Activated CD4-positive, CD25-positive, alpha-beta regulatory T cell treated with anti-CD3 and anti-CD28 coated beads, Interleukin-2, amount 50 U/mL, for 72 hours (primary cell): Measurements from ENCODE around the gene WDR62.
A peak's percentile ranks its signal among the peaks of the same experiment; 100 is the strongest.
"Not testable (repeated sequence)": the region's sequence is repeated elsewhere in the genome, so short reads cannot be mapped to it uniquely, and the experiment has no call there.

Experiments
- DNase-seq: peaks from one replicate; pipeline ENCODE4 v3.0.0; 2021

The WDR62 gene

DNA sequence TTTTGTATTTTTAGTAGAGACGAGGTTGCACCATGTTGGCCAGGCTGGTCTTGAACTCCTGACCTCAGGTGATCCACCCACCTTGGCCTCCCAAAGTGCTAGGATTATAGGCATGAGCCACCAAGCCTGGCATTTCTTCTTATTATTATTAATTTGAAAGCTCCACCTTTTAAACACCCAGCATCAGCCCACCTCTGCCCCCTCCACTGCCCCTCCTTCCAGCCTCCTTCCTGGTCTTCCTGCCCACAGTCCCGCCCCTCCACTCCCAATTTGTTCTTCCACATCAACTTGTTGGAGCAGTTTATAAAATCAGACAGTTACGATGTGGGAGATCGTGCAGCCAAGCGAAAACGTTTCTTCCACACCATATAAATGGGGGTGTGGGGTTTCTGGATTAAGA, 14.2 kb upstream of the WDR62 start:
- no peak for DNase-seq

DNA sequence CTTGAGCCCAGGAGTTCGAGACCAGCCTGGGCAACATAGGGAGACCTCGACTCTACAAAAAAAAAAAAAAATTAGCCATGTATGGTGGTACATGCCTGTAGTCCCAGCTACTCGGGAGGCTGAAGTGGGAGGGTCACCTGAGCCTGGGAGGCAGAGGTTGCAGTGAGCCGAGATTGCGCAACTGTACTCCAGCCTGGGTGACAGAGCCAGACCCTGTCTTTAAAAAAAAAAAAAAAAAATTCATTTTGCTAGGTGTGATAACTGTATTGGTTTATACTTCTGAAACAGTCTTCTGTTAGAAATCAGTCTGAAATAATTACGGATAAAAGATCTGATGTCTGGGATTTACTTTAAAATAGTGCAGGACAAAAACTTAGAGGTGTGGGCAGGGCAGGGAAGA, 13.6 kb upstream of the WDR62 start:
- not testable (repeated sequence) for DNase-seq

DNA sequence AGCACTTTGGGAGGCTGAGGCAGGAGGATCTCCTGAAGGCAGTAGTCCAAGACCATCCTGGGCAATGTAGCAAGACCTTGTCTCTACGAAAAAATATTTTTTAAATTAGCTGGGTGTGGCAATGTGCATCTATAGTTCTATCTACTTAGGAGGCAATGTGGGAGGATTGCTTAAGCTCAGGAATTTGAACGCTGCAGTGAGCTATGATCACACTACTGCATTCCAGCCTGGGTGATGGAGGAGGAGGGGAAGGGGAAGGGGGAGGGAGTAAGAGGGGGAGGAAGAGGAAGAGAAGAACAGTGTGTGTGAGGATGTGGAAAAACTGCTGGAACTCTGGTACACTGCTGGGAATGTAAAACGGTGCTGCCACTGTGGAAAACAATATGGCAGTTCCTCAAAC, 12.9 kb upstream of the WDR62 start:
- DNase-seq, result no peak

DNA sequence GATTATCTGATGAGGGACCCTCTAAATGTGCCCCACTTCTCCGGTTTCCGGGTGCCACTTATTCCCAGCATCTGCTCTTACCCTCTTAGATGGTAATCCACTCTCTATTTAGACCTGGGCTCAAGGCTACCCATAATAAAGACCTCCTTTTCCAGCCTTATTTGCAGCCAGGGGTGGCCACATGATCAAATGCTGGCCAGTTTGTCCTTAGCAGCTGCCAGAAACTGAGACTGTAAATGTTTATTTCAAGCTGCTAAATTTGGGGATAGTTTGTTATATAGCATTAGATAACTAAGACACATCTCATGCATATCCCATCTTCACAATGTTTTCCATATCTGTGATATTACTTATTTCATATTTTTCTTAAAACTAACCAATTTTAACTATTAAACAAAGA, 10.7 kb upstream of the WDR62 start:
- no peak for DNase-seq

DNA sequence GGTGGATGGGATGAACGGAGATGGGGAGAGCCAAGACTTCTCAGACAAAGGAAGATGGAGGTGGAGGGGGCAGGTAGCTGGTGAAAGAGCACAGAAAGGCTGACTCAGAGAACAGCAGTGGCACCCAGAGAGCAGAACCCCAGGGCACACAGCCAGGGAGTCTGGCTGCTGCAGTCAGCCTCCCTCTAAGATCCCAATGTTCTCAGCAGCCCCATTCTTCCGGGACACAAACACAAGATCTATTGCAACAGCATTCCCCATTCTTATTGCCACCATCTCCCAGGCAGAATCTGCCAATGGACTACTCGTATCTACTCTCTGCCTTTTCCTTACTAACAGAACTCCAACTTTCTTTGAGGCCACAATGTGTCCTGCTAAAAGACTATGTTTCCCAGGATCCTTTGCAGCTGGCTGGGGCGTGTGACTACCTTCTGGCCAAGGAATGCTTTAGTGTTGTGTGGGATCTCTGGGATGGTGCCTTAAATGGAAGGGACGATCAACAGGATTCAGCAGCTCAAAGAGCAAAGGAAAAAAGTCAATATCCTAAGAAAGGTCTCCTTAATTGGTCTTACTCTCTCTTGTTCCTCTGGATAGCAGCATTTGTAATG, 8.2 kb upstream of the WDR62 start:
- DNase-seq, result no peak

DNA sequence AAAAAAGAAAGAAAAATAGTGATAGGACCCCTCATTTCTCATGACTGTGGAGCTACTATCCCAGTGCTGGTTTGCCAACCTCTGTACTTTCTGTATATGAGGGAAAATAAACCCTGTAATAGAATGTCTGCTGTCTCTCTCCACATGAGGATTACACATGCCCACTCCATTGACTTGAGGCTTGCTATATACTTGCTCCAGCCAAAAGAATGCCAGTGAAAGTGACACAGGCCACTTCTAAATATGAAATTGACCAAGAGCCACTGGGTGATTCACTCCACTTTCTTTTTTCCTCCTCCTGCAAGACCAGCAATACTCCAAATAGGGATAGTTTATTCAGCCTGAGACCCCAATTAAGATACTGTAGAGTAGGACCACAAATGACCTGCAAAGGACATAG, 6.9 kb upstream of the WDR62 start:
- DNase-seq, result no peak

DNA sequence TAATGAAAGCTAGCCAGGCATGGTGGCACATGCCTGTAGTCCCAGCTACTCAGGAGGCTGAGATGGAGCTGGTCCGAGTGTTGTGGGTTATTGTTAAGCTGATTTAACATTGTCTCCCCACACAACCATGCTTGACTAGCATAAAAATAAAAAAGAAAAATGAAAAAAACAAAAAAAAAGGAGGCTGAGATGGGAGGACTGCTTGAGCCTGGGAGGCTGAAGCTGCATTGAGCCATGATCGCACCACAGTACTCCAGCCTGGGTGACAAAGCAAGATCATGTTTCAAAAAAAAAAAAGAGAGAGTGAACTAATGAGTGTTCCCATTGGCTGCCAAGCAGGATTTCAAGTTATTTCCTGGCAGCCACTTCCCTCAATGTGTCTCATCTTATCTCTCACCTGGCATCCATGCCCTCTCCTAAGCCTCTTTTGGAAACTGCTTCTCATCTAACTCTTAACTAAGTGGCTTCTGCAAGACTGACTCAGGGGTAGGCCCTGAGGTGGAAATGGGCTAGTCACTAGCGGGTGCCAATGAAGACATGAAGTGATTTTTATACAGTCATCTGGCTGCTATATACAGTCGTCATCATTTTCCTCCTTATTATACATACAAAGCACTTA, 5.5 kb upstream of the WDR62 start:
- DNase-seq, result no peak

DNA sequence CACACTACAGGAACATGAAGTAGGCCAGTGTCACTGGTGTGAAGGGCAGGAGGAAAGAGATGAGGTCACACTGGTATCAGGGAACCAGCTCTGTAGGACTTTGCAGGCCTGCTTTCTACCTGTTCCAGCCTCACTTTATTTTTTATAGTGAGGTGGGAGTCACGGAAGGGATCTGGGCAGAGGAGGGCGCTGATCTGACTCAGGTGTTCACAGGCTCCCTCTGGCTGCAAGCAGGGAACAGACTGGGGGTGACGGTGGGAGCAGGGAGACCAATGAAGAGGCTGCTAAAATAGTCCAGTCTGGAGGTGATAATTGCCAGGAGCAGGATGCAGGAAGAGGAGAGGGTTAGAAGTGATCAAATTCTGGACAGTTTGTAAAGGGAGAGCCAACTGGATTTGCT, 3.5 kb upstream of the WDR62 start:
- no peak for DNase-seq

DNA sequence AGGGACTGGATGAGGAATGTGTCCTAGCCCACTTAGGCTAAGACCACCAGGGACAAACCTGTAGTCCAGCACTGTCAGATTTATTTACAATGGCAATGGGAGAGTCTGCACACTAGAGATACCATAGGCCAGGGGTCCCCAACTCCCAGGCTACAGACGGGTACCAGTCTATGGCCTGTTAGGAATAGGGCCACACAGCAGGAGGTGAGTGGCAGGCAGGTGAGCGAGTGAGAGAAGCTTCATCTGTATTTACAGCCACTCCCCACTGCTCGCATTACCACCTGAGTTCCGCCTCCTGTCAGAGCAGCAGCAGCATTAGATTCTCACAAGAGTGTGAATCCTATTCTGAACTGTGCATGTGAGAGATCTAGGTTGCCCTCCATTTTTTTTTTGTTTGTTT, 3.1 kb upstream of the WDR62 start:
- no peak for DNase-seq

DNA sequence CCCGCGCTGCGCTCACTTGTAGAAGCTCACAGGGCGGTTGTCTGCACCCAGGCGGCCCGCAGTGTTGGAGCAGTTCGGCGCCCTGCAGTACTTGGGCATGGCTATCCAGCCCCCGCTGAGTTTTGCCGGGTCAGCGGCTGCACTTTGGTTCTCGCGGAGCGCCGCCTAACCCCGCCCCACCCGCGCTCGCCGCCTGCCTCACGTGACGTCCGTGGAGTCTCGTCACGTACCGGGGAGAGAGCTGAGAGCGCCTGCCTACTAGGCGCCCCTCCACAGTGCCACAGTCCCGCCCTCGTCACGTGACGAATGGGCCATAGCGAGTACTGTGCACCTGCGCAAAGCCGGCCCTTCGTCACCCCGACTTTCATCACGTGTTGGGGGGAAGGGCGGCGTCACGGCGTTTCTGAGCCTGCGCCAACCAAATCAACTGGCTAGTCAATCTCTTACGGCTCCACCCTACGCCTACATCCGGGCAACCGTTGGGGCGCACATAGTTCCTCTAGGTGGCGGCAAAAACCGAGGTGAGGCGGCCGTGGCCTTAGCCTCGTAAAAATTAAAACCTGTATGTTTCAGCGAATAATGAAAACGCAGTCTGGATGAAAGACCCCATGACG, 471 bp upstream of the WDR62 start, which contains the start of gene THAP8:
THAP8 (minus strand) TSS at position 167 of the 614 bp plus-strand sequence; CDS start at position 99, 68 bp downstream.
- DNase-seq, result peak; percentile 99

DNA sequence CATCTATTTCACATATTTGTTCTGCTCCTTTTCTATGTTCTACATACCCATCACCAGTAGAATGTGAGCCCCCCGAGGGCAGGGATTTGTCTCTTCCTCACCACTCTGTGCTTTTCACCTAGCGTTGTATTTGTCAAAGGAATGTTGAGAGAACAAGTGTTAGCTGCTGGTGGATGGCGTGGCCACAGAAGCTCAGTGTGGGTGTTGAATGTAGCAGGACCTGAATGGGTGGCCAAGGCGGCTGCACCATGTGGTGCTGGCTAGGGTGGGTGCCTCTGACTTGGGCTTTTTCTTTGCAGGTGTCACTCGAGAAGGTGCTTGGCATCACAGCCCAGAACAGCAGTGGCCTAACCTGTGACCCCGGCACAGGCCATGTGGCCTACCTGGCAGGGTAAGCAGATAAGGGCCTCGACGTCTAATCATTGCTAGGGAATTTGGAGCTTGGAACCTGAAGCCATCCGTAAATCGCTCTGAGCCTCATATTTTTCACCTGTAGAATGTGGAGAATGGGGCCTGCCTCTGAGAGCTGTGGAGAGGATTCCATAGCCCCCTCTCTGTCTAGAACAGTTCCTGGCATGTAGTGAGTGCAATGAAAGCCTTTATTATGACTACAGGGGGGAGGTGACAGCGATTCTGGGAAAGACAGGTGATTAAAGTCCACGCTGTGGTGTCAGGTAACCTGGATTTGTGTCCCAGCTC, 3.9 kb downstream of the WDR62 start:
- DNase-seq, result no peak

DNA sequence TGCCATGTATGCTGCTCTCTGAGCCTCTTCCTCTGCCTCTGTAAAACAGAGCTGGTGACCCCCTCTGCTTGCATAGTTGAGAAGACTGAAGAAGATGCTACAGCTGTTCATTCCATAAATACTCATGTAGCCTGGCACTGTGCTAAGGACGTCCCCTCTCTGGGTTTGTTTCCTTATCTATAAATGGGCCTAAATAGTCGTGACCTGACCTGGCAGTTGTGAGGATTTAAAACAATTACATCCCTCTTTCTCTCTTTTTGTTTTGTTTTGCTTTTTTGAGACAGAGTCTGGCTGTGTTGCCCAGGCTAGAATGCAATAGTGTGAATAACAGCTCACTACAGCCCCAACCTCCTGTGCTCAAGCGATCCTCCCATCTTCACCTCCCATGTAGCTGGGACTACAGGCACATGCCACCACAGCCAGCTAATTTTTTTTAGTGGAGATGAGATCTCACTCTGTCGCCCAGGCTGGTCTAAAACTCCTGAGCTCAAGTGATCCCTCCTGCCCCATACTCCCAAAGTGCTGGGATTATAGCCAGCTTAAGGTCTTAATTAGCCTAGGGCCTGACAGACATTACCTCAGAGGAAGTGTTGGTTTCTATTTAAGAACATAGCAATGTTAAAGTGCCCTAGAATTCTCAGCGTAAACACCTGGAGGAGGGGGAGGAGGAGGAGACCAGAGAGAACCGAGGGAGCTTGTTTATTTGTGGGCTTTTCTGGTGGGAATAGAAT, 4.6 kb downstream of the WDR62 start:
- DNase-seq, result no peak

DNA sequence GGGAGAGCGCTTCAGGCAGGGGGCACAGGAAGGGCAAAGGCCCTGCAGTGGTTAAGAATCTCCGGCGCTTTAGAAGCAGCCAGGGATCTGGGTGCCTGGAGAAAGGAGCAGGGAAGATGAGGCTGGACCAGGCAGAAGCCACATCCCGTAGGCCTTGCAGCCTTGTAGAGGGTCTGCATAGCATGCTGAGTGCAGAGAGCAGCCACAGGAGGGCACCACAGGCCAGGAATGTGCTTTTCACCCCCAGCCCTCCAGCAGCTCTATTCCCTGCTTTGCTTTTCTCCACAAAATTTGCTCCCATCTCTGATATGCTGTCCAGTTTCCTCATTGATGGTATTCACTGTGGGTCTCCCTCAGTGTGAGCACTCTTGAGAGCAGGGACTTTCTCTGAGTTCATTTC, 5.7 kb downstream of the WDR62 start:
- no peak for DNase-seq

DNA sequence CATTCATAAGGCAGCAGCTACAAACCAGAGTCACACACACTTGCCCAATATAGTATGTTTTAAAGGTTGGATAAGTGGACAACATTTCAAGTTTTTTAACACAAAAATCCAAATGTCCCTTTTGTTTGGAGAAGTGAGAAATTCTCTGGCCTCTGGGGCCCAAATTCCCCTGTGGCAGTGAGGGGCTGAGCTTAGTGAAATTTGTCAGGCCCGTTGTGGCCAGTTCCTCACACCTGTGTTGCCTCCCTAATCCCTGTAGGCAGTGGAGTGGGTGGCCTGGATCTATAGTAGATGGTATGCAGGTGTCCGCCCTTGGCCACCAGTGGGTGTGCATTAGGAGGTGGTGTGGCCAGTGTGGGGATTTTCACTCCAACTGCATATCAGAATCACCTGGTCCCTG, 6.7 kb downstream of the WDR62 start:
- no peak for DNase-seq

DNA sequence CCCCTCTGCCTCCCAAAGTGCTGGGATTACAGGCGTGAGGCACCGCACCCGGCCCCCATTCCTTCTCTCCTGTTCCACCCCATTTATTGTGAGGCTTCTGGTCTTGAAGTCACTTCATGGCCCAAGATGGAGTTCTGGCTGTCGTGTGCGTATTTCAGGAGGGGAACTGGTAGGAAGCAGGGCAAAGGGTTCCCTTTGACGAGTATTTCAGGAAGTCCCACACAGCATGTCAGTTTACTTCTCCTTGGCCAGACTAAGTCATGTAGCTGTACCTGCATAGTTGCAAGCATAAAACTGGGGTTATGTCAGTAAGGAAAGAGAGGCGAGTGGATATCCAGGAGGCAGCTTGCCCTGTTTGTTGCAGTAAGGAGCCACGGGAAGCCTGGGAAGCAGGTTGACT, 10.1 kb downstream of the WDR62 start:
- DNase-seq, result no peak

DNA sequence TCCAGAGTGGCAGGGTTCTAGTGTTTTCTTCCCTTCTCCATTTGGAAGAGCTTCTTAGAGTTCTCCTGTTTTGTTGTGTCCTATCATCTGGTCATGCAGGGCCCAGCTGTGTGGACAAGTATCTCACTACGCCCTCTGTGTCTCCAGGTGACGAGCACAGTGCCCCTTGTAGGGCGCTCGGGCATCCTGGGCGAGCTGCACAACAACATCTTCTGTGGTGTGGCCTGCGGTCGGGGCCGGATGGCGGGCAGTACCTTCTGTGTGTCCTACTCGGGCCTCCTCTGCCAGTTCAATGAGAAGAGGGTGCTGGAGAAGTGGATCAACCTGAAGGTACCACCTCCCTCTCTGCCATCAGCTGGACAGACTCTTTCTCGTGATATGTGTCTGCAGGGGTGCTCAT, 13.0 kb downstream of the WDR62 start:
- no peak for DNase-seq

DNA sequence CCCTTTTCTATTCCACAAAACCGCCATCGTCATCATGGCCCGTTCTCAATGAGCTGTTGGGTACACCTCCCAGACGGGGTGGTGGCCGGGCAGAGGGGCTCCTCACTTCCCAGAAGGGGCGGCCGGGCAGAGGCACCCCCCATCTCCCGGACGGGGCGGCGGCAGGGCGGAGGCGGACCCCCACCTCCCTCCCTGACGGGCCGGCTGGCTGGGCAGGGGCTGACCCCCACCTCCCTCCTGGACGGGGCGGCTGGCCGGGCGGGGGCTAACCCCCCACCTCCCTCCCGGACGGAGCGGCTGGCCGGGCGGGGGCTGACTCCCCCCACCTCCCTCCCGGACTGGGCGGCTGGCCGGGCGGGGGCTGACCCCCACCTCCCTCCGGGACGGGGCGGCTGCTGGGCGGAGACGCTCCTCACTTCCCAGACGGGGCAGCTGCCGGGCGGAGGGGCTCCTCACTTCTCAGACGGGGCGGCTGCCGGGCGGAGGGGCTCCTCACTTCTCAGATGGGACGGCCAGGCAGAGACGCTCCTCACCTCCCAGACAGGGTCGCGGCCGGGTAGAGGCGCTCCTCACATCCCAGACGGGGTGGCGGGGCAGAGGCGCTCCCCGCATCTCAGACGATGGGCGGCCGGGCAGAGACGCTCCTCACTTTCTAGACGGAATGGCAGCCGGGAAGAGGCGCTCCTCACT, 14.3 kb downstream of the WDR62 start:
- not testable (repeated sequence) for DNase-seq

DNA sequence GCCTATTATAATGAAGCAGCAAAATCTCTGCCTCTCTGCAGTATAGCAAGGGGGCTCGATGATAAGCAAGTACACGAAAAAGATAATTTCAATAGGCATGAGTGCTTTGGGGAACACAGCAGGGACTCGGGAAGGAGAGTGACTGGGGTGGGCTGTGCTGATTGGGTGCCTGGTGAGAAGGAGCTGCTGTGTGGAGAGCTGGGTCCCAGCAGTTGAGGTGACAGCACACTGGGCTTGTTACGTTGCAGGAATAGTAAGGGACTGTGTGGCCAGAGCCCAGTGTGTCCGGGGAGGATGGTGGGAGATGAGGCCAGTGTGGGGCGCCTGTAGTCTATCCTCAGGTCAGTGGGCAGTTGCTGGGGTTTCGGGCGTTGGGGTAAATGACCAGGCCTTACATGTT, 17.4 kb downstream of the WDR62 start:
- DNase-seq, result no peak

DNA sequence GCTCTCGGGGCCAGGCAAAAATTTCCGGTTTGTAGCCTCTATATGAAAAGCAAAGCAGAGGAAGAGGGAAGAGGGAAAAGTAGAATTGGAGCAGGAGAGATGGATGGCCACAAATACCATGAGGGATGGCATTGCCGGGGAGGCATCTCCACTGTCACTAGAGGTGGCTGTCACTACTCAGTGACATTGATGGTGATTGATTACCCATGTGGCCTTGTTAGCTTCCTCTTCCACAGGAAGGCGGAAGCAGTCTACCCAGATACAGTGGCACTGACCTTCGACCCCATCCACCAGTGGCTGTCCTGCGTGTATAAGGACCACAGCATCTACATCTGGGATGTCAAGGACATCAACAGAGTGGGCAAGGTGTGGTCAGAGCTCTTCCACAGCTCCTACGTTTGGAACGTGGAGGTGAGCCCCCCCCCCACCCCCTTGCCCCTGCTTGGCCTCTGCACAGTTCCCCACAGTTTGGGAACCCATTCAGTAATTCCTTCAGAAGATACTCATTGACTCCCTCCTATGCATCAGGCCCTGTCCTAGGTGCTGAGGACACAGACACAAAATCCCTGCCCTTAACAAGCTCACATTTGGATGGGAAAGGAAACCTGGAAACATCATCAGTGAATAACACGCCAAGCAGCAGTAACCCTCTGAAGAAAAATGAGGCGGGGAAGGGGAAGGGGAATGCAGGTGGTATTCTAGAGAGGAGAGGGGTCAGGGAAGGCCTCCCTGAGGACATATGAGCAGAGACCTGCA, 18.6 kb downstream of the WDR62 start:
- DNase-seq, result no peak

DNA sequence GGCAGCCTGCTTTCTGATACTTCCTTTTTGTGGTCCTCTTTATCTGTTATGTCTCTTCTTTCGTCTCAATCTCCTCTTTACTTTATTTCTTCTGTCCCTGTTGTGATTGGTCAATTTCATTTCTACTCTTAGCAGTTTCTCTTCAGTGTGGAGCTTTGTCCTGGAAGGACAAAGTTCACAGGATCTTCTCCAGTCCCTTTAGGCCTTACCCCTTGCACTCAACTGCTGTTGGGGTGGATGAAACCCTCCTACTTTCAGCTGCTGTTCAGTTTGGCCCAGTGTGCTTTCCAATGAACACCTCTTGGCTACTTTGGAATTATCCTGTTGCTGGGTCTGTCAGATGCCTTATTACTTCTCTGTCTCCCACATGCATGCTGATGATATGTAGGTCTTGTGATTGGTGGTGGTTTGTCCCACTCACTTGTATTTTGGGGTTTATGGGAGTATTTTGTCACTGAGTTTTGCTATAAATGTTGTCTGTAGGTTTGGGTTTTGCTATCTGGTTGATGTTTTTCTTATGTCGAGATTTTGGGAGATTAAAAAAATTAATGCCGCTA, 24.8 kb downstream of the WDR62 start:
- no peak for DNase-seq

DNA sequence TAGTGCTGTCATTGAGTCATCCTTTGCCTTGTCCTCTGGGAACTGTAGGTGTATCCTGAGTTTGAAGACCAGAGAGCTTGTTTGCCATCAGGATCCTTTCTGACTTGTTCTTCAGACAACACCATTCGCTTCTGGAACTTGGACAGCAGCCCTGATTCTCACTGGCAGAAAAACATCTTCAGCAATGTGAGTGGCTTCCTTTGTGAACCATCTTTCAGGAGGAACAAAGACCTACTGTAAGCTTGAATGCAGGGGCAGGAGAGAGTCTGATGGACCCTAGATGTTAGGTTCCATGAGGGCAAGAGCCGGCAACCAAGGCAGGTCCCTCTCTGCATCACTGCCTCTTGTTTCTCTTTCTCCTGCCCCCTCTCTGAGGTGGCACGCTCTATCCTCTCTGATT, 26.7 kb downstream of the WDR62 start:
- DNase-seq, result no peak

DNA sequence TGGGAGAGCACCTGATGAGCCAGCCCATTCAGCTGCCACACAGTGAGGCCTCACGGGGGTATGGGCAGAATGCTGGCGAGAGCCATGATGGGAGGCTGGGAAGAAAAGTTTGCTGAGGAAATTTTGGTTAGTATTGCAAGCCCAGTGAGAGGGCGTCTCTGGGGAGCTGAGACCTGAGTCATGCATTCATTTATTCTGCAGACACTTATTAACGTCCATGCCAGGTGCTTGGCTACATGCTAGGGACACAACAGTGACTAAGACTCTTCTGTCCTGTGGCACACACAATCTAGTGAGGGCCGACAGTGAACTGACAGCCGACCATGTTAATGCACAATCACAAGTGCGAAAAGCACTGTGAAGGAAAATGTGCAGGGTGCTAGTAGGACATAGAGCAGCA, 27.2 kb downstream of the WDR62 start:
- no peak for DNase-seq
